HG03060 (cell line): Measurements from ENCODE around the gene ID4.

Experiments
- ATAC-seq: cut with Tn5 transposase; IDR thresholded peaks from one replicate; pipeline ENCODE4 v1.9.1; 2021; ENCODE audit warnings: low read depth, moderate number of reproducible peaks; ENCODE audit not compliant: unreplicated experiment

The ID4 gene

GRCh38 chr6:19830171-19830570 is 7.0 kb upstream of the ID4 start:
- no peak for ATAC-seq

- no peak for ATAC-seq
Observed at GRCh38 chr6:19831358-19831757, 5.8 kb upstream of the ID4 start.

- no peak for ATAC-seq
Observed at GRCh38 chr6:19833947-19834346, 3.2 kb upstream of the ID4 start.

- ATAC-seq: no peak
Observed at GRCh38 chr6:19834858-19835257, 2.3 kb upstream of the ID4 start.

GRCh38 chr6:19835605-19836004 is 1.6 kb upstream of the ID4 start:
- no peak for ATAC-seq

GRCh38 chr6:19837511-19838441 is 606 bp downstream of the ID4 start:
- ATAC-seq: no peak

- no peak for ATAC-seq
Observed at GRCh38 chr6:19838442-19839236, 1.5 kb downstream of the ID4 start.

GRCh38 chr6:19839237-19839546 is 2.0 kb downstream of the ID4 start:
- ATAC-seq: no peak

GRCh38 chr6:19839788-19840187 is 2.6 kb downstream of the ID4 start:
- ATAC-seq: no peak

- ATAC-seq: no peak
Observed at GRCh38 chr6:19841181-19841580, 4.0 kb downstream of the ID4 start.

- no peak for ATAC-seq
Observed at GRCh38 chr6:19842030-19842615, 5.0 kb downstream of the ID4 start.

GRCh38 chr6:19844689-19845088 is 7.5 kb downstream of the ID4 start:
- no peak for ATAC-seq

- ATAC-seq: no peak
Observed at GRCh38 chr6:19845266-19846041, 8.3 kb downstream of the ID4 start.

GRCh38 chr6:19848465-19849029 is 11.4 kb downstream of the ID4 start:
- ATAC-seq: no peak

GRCh38 chr6:19849196-19849595 is 12.0 kb downstream of the ID4 start:
- ATAC-seq: no peak

GRCh38 chr6:19849755-19850154 is 12.6 kb downstream of the ID4 start:
- no peak for ATAC-seq

- ATAC-seq: no peak
Observed at GRCh38 chr6:19851241-19852089, 14.3 kb downstream of the ID4 start.

GRCh38 chr6:19852090-19852457 is 14.9 kb downstream of the ID4 start:
- ATAC-seq: no peak

GRCh38 chr6:19852927-19853326 is 15.8 kb downstream of the ID4 start:
- no peak for ATAC-seq
